ENCODE measurements around the gene DGKZ. TPM values are rescaled to one million over a fixed set of nuclear protein-coding genes. Genes with fewer than 3 reads are reported as not detected.
"Not testable (repeated sequence)": the region's sequence is repeated elsewhere in the genome, so short reads cannot be mapped to it uniquely, and the experiment has no call there.

Gene DGKZ
- total RNA-seq, 1 experiment from 2014 or later, result 59.3 TPM

DNA sequence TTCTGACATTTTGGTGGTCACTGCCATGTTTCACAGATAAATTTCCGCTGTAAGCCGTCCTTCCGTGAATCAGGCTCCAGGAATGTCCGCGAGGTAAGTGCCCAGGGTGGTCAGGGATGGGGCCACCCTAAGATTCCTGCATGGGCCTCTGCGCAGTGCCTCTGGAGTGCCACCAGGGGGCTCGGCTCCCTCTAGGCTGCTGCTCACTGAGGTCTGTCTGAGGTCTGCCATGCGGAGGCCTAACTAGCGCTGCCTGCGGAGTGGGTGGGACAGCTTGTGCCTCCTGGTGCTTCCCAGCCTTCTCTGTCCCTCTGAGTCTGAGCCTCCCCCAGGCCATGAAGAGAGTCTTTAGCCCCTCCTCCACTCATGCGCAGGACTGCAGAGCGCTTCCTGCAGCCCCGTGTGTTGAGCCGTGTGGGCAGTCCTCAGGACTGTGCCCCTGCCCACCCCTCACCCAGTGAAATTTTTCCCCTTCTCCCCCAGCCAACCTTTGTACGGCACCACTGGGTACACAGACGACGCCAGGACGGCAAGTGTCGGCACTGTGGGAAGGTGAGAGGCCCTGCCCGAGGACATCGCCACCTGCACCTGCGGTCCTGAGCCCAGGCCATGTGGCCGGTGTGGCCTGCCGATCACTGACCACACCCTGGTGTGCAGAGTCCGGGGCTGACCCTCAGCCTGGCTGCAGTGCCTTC, 22.3 kb downstream of the DGKZ start:
- CTCF ChIA-PET, result interaction anchor here (1.4 to 1.8 kb wide), 2 partner anchors 17 to 22 kb away, joined by 4 to 8 read pairs; partner anchors contain the start of gene CHRM4
- H3K9me3 Mint-ChIP-seq (ENCODE audit: unreplicated experiment), result no peaks in the 10 kb centered on the region
- POLR2A ChIA-PET, result no interaction called here
- peaks cover 43% of the 10 kb centered on the region for H3K36me3 Mint-ChIP-seq (ENCODE audit: insufficient read depth, unreplicated experiment)
- H3K36me3 ChIP-seq (ENCODE audit: control insufficient read depth, insufficient read depth, low read length), result peaks cover 5% of the 10 kb centered on the region
- H3K27ac Mint-ChIP-seq (ENCODE audit: unreplicated experiment), result no peak overlapping the region
- H3K4me3 Mint-ChIP-seq (ENCODE audit: unreplicated experiment), result no peak overlapping the region
- intact Hi-C loops (cut with micrococcal nuclease; ENCODE audit: unreplicated experiment), result loop anchor here (1.0 to 5.0 kb wide), 2 partner anchors 23 to 127 kb away; no protein-coding TSS in a partner anchor
- H3K4me1 Mint-ChIP-seq (ENCODE audit: low read depth, unreplicated experiment), result no peaks in the 10 kb centered on the region
- peak; percentile 79 to 80 for DNase-seq
- no peak overlapping the region for H3K4me3 ChIP-seq (ENCODE audit: low read depth, low read length)
- H3K27me3 Mint-ChIP-seq (ENCODE audit: insufficient read depth, unreplicated experiment), result no peaks in the 10 kb centered on the region
- TF ChIP-seq, protein P1, sequence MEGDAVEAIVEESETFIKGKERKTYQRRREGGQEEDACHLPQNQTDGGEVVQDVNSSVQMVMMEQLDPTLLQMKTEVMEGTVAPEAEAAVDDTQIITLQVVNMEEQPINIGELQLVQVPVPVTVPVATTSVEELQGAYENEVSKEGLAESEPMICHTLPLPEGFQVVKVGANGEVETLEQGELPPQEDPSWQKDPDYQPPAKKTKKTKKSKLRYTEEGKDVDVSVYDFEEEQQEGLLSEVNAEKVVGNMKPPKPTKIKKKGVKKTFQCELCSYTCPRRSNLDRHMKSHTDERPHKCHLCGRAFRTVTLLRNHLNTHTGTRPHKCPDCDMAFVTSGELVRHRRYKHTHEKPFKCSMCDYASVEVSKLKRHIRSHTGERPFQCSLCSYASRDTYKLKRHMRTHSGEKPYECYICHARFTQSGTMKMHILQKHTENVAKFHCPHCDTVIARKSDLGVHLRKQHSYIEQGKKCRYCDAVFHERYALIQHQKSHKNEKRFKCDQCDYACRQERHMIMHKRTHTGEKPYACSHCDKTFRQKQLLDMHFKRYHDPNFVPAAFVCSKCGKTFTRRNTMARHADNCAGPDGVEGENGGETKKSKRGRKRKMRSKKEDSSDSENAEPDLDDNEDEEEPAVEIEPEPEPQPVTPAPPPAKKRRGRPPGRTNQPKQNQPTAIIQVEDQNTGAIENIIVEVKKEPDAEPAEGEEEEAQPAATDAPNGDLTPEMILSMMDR (IDR thresholded peaks at IDR 0.05; ENCODE audit: insufficient read depth in 1 of 2, low read depth in 1 of 2, low read length in 1 of 2, severe bottlenecking in 1 of 2, unreplicated experiment in 1 of 2), result peak; percentile 96 to 98
- H3K27me3 ChIP-seq (replicated peaks; ENCODE audit: control insufficient read depth, insufficient read depth, low read length), result no peaks in the 10 kb centered on the region
- H3K4me1 ChIP-seq, result peaks cover 6% of the 10 kb centered on the region; the same call in 1 of the 2 replicates
- no peaks in the 10 kb centered on the region for H3K9me3 ChIP-seq
- no TSS peak for BruUV-seq (replicated peaks)

DNA sequence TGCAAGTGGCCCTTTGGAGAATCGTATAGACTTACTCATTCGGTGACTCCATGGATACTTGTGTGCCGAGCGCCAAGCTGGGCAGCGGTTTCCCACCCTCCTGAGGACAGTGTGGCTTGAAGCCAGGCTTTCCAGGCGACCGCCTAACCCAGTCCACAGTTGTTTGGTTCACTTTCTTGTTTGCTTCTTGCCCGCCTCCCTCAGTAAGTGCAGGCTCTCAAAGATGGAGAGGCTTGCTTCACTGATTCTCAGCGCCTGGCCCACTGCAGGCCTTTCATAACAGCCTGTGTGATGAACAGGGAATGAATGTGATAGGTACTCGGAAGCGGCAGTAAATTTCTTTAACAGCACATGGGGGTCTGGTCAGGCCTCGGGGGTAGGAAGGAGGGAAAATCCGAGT, 23.0 kb downstream of the DGKZ start:
- CTCF ChIA-PET, result no interaction called here
- no peak overlapping the region for H3K27ac Mint-ChIP-seq (ENCODE audit: unreplicated experiment)

DNA sequence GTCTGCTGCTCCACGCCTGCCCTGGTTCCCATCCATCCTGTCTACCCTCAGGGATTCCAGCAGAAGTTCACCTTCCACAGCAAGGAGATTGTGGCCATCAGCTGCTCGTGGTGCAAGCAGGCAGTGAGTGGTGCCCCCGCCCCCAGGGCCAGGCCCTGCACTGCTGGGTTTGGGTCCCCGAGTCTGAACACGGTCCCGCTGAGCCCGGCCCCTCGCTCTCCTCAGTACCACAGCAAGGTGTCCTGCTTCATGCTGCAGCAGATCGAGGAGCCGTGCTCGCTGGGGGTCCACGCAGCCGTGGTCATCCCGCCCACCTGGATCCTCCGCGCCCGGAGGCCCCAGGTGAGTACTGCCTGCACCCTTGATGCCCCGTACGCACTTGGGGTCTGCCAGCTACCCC, 24.0 kb downstream of the DGKZ start:
- peaks cover 43% of the 10 kb centered on the region for H3K36me3 Mint-ChIP-seq (ENCODE audit: insufficient read depth, unreplicated experiment)

More for the DNA sequence above, 23.0 kb downstream of the DGKZ start:
- H3K4me1 ChIP-seq, result peaks cover 6% of the 10 kb centered on the region; the same call in 1 of the 2 replicates
- H3K27me3 Mint-ChIP-seq (ENCODE audit: insufficient read depth, unreplicated experiment), result no peaks in the 10 kb centered on the region
- TF ChIP-seq, protein P1 (IDR thresholded peaks at IDR 0.05; ENCODE audit: insufficient read depth in 1 of 2, low read depth in 1 of 2, low read length in 1 of 2, severe bottlenecking in 1 of 2, unreplicated experiment in 1 of 2), result no peak
- H3K4me1 Mint-ChIP-seq (ENCODE audit: low read depth, unreplicated experiment), result no peaks in the 10 kb centered on the region
- no peaks in the 10 kb centered on the region for H3K27me3 ChIP-seq (replicated peaks; ENCODE audit: control insufficient read depth, insufficient read depth, low read length)
- no peak overlapping the region for H3K4me3 Mint-ChIP-seq (ENCODE audit: unreplicated experiment)
- no peaks in the 10 kb centered on the region for H3K9me3 ChIP-seq
- peaks cover 5% of the 10 kb centered on the region for H3K36me3 ChIP-seq (ENCODE audit: control insufficient read depth, insufficient read depth, low read length)
- no peaks in the 10 kb centered on the region for H3K9me3 Mint-ChIP-seq (ENCODE audit: unreplicated experiment)
- H3K4me3 ChIP-seq (ENCODE audit: low read depth, low read length), result no peak overlapping the region
- no TSS peak for BruUV-seq (replicated peaks)
- POLR2A ChIA-PET, result no interaction called here
- intact Hi-C loops (cut with micrococcal nuclease; ENCODE audit: unreplicated experiment), result no loop called here
- DNase-seq, result no peak
- H3K36me3 Mint-ChIP-seq (ENCODE audit: insufficient read depth, unreplicated experiment), result peaks cover 43% of the 10 kb centered on the region

More for the DNA sequence above, 24.0 kb downstream of the DGKZ start:
- H3K36me3 ChIP-seq (ENCODE audit: control insufficient read depth, insufficient read depth, low read length); DNase-seq; H3K27me3 ChIP-seq (replicated peaks; ENCODE audit: control insufficient read depth, insufficient read depth, low read length); H3K9me3 Mint-ChIP-seq (ENCODE audit: unreplicated experiment); H3K27ac Mint-ChIP-seq (ENCODE audit: unreplicated experiment); POLR2A ChIA-PET; H3K4me1 ChIP-seq; CTCF ChIA-PET; H3K4me3 Mint-ChIP-seq (ENCODE audit: unreplicated experiment); H3K27me3 Mint-ChIP-seq (ENCODE audit: insufficient read depth, unreplicated experiment); intact Hi-C loops (cut with micrococcal nuclease; ENCODE audit: unreplicated experiment); H3K4me1 Mint-ChIP-seq (ENCODE audit: low read depth, unreplicated experiment); H3K9me3 ChIP-seq; H3K4me3 ChIP-seq (ENCODE audit: low read depth, low read length); BruUV-seq (replicated peaks): not testable (repeated sequence)
